Transverse colon (tissue), 3 donors: ENCODE results near the gene NKAIN2.

Experiments used
- EP300 ChIP-seq: sonication (generic); formaldehyde crosslinking; IDR thresholded peaks from one replicate; pipeline ENCODE4 v1.6.1; 2017; ENCODE audit warnings: antibody characterized with exemption, low read depth
- POLR2A ChIP-seq: fragments of 450-650 bp; IDR thresholded peaks from one replicate; pipeline ENCODE4 v1.6.1; 2016; ENCODE audit warnings: antibody characterized with exemption, mild to moderate bottlenecking, moderate library complexity
- TF ChIP-seq, protein P1 (sequence below), 5 experiments: fragments of 200-600 bp in 3 of 5; fragments of 450-650 bp in 2 of 5; sonication (generic) in 3 of 5; IDR thresholded peaks; 1 replicate in 2 of 5; 2 replicates in 3 of 5; pipeline ENCODE4 v1.5.1; 2016 to 2017; ENCODE audit warnings: antibody characterized with exemption in 5 of 5, inconsistent platforms in 3 of 5, mild to moderate bottlenecking in 2 of 5, moderate library complexity in 1 of 5

DNA sequence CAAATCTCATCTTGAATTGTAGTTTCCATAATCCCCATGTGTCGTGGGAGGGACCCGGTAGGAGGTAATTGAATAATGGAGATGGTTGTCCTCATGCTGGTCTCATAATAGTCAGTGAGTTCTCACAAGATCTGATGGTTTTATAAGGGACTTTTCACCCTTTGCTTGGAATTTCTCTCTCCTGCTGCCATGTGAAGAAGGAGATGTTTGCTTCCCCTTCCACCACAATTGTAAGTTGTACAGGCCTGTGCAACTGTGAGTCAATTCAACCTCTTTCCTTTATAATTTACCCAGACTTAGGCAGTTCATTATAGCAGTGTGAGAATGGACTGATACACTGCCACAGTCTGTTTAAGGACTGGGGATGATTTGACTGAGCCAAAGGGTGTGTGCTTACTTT is 44.7 kb downstream of the NKAIN2 start:
- TF ChIP-seq, protein P1, sequence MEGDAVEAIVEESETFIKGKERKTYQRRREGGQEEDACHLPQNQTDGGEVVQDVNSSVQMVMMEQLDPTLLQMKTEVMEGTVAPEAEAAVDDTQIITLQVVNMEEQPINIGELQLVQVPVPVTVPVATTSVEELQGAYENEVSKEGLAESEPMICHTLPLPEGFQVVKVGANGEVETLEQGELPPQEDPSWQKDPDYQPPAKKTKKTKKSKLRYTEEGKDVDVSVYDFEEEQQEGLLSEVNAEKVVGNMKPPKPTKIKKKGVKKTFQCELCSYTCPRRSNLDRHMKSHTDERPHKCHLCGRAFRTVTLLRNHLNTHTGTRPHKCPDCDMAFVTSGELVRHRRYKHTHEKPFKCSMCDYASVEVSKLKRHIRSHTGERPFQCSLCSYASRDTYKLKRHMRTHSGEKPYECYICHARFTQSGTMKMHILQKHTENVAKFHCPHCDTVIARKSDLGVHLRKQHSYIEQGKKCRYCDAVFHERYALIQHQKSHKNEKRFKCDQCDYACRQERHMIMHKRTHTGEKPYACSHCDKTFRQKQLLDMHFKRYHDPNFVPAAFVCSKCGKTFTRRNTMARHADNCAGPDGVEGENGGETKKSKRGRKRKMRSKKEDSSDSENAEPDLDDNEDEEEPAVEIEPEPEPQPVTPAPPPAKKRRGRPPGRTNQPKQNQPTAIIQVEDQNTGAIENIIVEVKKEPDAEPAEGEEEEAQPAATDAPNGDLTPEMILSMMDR (IDR thresholded peaks at IDR 0.05) = no peak
- no peak for TF ChIP-seq POLR2A
- TF ChIP-seq EP300 = no peak
